Endothelial cell of umbilical vein (primary cell): Measurements from ENCODE around the gene MIPEP.

Experiments
- EZH2 ChIP-seq: IDR thresholded peaks from 2 replicates; pipeline ENCODE4 v1.6.1; 2012; ENCODE audit warnings: borderline replicate concordance, low read depth, mild to moderate bottlenecking, moderate library complexity, low read length, inconsistent platforms; ENCODE audit not compliant: severe bottlenecking
- POLR2A ChIP-seq: IDR thresholded peaks from 2 replicates; pipeline ENCODE4 v1.6.1; 2012; ENCODE audit warnings: low read depth, mild to moderate bottlenecking, control low read depth, low read length
- TF ChIP-seq, protein P1 (sequence below), 2 donors: IDR thresholded peaks; 1 replicate in 1 of 2; 2 replicates in 1 of 2; pipeline ENCODE4 v1.5.1; 2011; ENCODE audit warnings: low read length in 2 of 2, mild to moderate bottlenecking in 2 of 2, moderate library complexity in 2 of 2, control low read depth in 1 of 2, inconsistent platforms in 1 of 2, low read depth in 1 of 2; ENCODE audit not compliant: insufficient read depth in 1 of 2; ENCODE audit errors: extremely low read depth in 1 of 2

GRCh38 chr13:23868521-23868920, 20.7 kb downstream of the MIPEP start:
- TF ChIP-seq, protein P1, sequence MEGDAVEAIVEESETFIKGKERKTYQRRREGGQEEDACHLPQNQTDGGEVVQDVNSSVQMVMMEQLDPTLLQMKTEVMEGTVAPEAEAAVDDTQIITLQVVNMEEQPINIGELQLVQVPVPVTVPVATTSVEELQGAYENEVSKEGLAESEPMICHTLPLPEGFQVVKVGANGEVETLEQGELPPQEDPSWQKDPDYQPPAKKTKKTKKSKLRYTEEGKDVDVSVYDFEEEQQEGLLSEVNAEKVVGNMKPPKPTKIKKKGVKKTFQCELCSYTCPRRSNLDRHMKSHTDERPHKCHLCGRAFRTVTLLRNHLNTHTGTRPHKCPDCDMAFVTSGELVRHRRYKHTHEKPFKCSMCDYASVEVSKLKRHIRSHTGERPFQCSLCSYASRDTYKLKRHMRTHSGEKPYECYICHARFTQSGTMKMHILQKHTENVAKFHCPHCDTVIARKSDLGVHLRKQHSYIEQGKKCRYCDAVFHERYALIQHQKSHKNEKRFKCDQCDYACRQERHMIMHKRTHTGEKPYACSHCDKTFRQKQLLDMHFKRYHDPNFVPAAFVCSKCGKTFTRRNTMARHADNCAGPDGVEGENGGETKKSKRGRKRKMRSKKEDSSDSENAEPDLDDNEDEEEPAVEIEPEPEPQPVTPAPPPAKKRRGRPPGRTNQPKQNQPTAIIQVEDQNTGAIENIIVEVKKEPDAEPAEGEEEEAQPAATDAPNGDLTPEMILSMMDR (IDR thresholded peaks at IDR 0.05; ENCODE audit: extremely low read depth in 1 of 2, insufficient read depth in 1 of 2, low read depth in 1 of 2, low read length in 2 of 2): no peak
- TF ChIP-seq EZH2 (no peak), POLR2A (no peak)
